GM21723 (cell line): ENCODE data around the gene SREBF1.
"Not testable (repeated sequence)": the region's sequence is repeated elsewhere in the genome, so short reads cannot be mapped to it uniquely, and the experiment has no call there.

Source experiments
- ATAC-seq: cut with Tn5 transposase; IDR thresholded peaks from one replicate; pipeline ENCODE4 v1.9.1; 2021; ENCODE audit warnings: mild to moderate bottlenecking, moderate library complexity; ENCODE audit not compliant: unreplicated experiment

Gene SREBF1

DNA sequence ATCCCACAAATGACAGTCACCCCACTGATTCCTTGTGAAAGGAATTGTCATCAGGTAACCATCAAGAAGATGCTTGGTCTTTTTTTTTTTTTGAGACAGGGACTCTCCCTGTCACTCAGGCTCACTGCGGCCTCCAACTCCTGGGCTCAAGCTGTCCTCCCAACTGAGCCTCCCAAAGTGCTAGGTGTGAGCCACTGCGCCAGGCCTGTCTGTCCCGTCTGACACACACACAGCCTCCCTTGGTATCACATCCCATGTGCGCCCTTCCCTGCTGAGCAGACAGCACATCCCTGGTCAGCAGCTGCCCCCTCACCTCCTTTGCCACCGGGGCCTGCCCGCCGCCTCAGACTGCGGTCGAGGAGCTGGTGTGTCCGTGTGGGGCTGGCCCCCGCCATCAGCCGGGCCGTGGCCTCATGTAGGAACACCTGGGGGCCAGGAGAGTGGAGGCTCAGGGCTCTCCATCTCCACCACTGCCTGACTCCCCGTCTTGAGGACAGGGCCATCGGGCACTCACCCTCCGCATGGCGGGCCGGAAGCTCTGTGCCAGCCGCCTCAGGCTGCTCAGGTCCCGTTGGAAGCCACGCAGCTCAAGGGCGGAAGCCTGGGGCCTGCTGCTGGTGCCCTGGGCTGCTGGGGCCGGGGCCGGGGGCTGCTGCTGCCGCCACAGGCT, 23.6 kb downstream of the SREBF1 start:
- ATAC-seq, result no peak

DNA sequence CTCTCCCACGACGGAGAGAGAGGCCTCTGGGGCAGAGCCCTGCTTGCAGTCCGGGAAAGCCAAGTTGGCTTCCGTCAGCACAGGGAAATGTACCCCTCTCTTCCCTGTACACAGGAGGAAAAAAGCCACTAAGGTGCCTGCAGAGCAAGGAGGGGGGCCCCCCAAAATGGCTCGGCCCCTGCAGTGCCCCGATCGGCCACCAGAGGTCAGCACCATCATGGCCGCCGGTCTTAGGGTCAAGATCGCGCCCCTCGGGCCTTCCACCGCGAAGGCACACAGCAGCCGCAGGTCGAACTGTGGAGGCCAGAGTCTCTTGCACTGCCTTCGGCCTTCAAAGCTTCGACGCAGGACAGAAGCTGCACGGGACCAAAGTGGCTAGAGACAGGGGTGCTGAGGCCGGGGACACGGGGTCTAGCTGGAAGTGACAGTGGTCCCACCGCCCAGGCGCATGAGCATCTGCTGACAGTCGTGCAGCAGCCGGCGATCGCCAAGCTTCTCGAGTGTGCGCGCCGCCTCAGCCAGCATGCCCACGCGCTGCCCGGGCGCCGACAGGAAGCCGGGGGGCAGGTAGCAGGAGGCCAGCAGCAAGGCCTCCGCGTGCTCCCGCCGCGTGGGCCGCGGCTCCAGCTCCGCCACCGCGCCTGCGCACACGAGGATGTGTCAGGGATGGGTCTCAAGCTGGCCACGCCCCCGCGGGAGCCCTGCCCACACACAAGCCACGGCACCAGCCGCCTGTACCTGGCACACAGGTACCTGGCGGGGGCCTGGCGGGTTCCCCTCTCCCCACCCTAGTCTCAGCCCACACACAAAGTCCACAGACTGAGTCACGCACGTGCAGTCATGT, 24.4 kb downstream of the SREBF1 start:
- no peak for ATAC-seq

GRCh38 chr17:17811381-17812210, 25.2 kb downstream of the SREBF1 start:
- no peak for ATAC-seq

- ATAC-seq, result no peak
Measured at GRCh38 chr17:17810895-17811248, 25.9 kb downstream of the SREBF1 start.

- no peak for ATAC-seq
Measured at GRCh38 chr17:17810084-17810894, 26.5 kb downstream of the SREBF1 start.

DNA sequence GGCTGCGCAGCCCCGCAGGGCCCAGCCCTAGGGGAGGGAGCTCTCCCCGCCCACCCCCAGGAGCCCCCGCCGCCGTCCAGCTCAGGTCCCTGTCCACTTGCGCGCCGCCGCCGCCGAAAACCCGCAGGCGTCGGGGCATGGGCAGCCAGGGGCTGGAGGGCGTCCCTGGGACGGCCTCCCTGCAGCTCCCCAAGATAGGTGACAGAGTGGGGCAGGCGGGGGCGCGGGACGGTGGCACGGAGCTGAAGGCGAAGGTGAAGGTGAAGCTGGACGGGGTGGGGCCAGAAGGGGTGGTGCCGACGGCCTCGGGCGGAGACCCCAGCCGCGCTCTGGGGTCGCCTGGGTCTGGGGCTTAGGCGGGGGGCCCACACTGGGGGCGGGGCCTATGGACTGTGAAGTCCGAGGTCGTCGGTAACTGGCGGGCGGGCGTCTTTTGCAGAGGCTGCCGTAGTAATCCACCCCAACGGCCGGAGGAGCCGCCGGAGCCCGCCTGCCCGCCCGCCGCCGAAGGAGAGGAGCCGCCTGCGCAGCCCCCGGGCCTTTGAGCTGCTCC, 27.2 kb downstream of the SREBF1 start:
- no peak for ATAC-seq

DNA sequence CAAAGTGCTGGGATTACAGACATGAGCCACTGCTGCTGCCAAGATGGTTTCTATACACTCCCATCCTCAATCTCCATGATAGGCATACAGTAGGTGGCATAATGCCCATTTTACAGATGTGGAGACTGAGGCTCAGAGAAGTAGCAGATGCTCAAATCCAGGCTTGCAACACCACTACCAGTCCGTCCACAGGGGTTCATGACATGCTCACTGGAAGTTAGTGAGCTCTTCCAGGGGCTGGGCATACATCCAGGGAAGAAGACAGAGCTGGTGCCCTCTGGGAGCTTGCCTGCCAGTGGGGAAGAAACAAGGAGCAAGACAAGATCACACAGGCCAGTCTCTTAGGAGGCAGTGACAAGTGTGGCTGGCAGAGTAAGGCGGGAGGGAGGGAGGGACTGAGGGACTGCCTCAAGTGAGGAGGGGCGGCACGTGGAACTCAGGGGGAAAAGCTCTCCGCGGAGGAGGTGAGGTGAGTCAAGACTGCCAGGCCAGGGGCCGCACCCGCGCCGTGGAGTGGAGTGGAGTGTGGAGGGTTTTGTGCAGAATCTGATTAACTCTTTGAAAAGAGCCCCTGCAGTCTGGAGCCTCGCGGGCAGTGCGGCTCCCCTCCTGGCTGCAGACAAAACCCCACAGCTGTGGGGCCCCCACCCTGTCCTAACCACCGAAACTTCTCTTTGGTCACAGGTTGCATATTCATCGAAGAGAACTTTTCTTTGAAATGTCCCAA, 27.9 kb downstream of the SREBF1 start:
- peak; percentile 54 for ATAC-seq

- not testable (repeated sequence) for ATAC-seq
Measured at GRCh38 chr17:17808200-17808599, 28.6 kb downstream of the SREBF1 start.

DNA sequence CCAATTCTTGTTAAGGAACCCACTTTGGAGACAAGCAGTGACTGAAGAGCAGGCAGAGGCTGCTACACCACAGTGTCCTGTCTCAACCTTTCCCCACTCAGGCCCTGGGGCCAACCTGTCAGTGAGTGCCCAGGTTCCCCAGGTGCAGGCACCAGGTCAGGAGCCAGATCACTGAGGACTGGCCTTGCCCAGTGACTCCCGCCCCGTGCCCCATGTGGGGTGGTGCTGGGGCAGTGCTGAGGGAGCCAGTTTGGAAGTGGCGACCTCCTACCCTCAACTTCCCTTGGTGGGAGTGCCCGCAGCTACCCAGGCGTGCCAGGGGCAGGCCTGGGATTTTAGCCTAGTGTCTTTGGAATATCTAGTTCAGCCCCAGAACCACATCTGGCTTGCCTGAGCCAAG, 29.3 kb downstream of the SREBF1 start:
- no peak for ATAC-seq

GRCh38 chr17:17806611-17807274, 30.0 kb downstream of the SREBF1 start:
- no peak for ATAC-seq

DNA sequence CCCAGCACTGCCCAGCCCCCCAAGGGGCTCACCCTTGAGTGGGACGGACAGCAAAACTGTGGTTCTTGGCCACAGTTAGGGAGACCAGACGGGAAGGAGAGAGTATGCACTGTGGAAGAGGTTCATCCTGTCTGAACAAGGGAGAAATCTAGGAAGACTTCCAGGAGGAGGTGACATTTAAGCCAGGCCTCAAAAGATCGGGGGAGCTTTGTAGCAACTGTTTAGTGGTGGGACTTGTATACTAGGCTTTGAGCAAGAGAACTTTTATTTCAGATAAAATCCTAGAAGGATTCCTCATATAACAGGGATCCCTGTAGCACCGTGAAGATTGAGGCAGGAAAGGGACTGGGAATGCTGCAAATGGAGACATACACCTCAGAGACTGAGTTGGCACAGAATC, 30.8 kb downstream of the SREBF1 start:
- no peak for ATAC-seq

- ATAC-seq, result no peak
Measured at GRCh38 chr17:17805575-17805974, 31.2 kb downstream of the SREBF1 start.

DNA sequence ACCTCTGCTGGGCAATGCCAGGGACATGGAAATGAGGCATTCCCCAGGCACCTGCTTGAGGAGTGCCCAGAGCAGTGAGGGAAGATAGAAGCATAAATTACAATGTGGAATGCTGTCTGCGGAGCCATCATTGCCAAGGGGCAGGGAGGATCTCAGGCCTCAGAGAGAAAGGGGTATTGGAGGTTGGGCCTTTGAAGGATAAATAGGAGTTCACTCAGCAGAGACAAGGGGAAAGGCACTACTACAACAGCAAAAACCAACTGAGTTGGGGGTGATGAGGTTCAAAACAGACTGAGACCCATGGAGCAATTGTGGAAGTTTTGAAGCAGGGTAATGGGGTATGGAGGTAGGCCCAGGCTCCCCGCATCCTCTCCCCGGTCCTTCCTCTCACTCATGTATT, 32.8 kb downstream of the SREBF1 start:
- ATAC-seq, result no peak

GRCh38 chr17:17801800-17802481, 34.8 kb downstream of the SREBF1 start:
- ATAC-seq, result no peak

DNA sequence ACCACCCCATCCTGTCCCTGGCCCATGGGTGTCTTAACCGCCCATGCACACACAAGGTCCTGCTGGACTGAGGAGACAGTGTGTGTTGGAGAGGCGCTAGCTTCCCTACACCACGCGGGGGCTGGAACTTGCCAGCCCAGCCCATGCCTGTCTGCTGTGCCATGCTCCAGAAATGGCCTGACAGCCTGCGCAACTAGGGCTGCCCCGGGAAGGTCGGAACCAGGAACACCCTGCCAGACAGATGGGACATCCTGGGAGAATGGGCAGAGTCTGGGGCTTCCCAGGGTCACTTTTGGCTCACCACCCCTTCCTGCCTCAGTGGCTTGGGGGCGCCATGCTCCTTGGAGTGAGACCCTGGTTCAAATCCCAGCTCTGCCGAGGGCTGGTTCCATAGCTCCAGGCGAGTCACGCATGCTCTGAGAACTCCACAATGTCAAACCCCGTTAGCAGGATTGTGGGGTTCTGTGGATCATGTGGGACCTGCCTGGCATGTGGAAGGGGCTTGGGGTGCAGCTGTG, 36.2 kb downstream of the SREBF1 start:
- ATAC-seq, result no peak

DNA sequence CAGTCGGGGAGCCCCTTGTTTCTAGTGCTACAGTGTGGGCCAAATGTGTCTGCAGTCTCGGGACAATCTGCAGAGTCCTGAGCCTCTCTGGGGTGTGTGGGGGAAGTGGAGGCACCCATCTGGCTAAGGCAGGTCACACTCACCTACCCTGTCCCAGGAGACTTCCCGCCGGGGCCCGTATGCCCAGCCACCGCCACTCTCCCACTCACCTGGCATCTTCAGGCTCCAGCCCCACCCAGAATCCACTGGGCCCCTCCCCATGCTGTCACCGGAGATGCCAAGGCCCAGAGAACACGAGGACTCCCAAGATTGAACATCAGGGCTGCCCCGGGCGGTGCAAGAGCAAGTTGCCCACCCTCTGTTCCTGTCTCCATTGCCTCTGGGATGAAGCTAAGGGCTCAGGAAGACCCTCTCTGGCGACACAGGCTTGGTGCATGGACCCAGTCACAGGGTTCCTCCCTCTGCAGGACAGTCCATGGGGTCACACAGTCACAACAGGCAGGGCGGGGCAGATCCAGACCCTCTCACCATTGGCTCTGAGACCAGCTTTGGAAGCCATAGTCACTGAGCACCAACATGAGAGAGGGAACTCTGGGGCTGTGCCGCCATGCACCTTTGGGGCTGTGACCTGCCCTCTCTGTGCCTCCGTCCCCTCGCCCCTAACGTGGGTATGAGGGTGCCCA, 38.1 kb downstream of the SREBF1 start:
- ATAC-seq, result no peak

DNA sequence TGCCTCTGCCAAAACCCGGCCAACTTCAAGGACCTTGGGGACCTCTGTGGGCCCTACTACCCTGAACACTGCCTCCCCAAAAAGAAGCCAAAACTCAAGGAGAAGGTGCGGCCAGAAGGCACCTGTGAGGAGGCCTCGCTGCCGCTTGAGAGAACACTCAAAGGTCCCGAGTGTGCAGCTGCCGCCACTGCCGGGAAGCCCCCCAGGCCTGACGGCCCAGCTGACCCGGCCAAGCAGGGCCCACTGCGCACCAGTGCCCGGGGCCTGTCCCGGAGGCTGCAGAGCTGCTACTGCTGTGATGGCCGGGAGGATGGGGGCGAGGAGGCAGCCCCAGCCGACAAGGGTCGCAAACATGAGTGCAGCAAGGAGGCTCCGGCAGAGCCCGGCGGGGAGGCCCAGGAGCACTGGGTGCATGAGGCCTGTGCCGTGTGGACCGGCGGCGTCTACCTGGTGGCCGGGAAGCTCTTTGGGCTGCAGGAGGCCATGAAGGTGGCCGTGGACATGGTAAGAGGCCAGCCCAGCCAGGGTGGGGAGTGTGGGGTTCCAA, 38.7 kb downstream of the SREBF1 start:
- ATAC-seq, result no peak
